Thyroid gland (tissue), 4 donors: ENCODE data around the gene NTMT2. TPM values are rescaled to one million over a fixed set of nuclear protein-coding genes. Genes with fewer than 3 reads are reported as not detected.

Source experiments
- DNase-seq, 2 donors: peaks; one replicate each; pipeline ENCODE4 v3.0.0-alpha.2; 2019
- H3K27ac ChIP-seq, 3 donors: fragments of 200-600 bp; sonication (generic); 1 replicate in 2 of 3; 2 replicates in 1 of 3; pipeline ENCODE4 v1.5.1; 2016 to 2019; ENCODE audit warnings: mild to moderate bottlenecking in 1 of 3, moderate library complexity in 1 of 3
- H3K27me3 ChIP-seq: fragments of 200-600 bp; sonication (generic); one replicate; pipeline ENCODE4 v1.5.1; 2019
- H3K36me3 ChIP-seq, 2 donors: fragments of 200-600 bp; sonication (generic); one replicate each; pipeline ENCODE4 v1.5.1; 2016 to 2019
- H3K4me1 ChIP-seq, 2 donors: fragments of 200-600 bp; sonication (generic); one replicate each; pipeline ENCODE4 v1.5.1; 2017 to 2019
- H3K4me3 ChIP-seq, 3 donors: fragments of 200-600 bp; sonication (generic); replicated peaks in 1 of 3; 1 replicate in 2 of 3; 2 replicates in 1 of 3; pipeline ENCODE4 v1.5.1; 2016; ENCODE audit warnings: mild to moderate bottlenecking in 1 of 3
- H3K9me3 ChIP-seq: fragments of 200-600 bp; sonication (generic); one replicate; pipeline ENCODE4 v1.5.1; 2017
- POLR2A ChIP-seq, 2 donors: fragments of 450-650 bp; IDR thresholded peaks; one replicate each; pipeline ENCODE4 v1.6.1; 2017; ENCODE audit warnings: antibody characterized with exemption in 2 of 2, mild to moderate bottlenecking in 2 of 2, moderate library complexity in 1 of 2
- WGBS, 2 donors: methylation state at CpG; one replicate each; pipeline ENCODE4 v1.1.5; 2017; 5-methylcytosine and 5-hydroxymethylcytosine counted together
- intact Hi-C: fragments of 100-400 bp; cut with DNase I; formaldehyde crosslinking; loops from one replicate; pipeline ENCODE4 v1.15.1; 2023
- total RNA-seq, 4 donors: library from RNA; depleted of rRNA; stranded (reverse); fragments of >200 nt; gene quantifications; one replicate each; pipeline ENCODE4 v1.2.3, GENCODE V29; 2016
- TF ChIP-seq, protein P1 (sequence below), 6 experiments: fragments of 200-600 bp in 3 of 6; fragments of 450-650 bp in 3 of 6; sonication (generic) in 3 of 6; IDR thresholded peaks; one replicate each; pipeline ENCODE4 v1.5.1; 2016 to 2019; ENCODE audit warnings: antibody characterized with exemption in 6 of 6, mild to moderate bottlenecking in 2 of 6, inconsistent platforms in 1 of 6, moderate library complexity in 1 of 6

Gene NTMT2
- total RNA-seq, 4 donors from 2014 or later, result not detected

DNA sequence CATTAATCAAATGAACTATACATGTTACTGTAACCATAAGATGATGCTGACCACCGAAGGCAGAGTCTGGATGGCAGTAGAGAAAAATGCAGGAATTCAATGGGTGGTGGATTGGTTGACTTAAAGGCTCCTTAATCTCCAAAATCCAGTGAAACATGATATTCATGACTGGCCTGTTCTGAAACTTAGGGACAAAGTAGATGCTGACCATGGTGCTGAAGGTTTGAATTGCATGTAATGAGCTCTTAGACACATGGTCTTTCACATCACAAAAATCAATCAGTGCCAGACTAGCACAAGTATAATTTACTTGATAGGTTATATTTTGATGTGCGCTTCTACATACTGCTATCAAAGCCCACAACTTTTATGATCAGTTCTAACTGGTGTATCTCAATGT is 30.9 kb upstream of the NTMT2 start:
- intact Hi-C loops, result no loop called here
- no peak for DNase-seq
- Histone ChIP-seq H3K27ac (no peak overlapping the region), H3K4me1 (no peaks in the 10 kb centered on the region), H3K9me3 (no peaks in the 10 kb centered on the region), H3K27me3 (no peaks in the 10 kb centered on the region), H3K36me3 (no peaks in the 10 kb centered on the region), H3K4me3 (no peak overlapping the region)
- 70 to 79% methylated on average over 2 of the region's 2 CpGs for WGBS, 2 donors
- TF ChIP-seq, protein P1, sequence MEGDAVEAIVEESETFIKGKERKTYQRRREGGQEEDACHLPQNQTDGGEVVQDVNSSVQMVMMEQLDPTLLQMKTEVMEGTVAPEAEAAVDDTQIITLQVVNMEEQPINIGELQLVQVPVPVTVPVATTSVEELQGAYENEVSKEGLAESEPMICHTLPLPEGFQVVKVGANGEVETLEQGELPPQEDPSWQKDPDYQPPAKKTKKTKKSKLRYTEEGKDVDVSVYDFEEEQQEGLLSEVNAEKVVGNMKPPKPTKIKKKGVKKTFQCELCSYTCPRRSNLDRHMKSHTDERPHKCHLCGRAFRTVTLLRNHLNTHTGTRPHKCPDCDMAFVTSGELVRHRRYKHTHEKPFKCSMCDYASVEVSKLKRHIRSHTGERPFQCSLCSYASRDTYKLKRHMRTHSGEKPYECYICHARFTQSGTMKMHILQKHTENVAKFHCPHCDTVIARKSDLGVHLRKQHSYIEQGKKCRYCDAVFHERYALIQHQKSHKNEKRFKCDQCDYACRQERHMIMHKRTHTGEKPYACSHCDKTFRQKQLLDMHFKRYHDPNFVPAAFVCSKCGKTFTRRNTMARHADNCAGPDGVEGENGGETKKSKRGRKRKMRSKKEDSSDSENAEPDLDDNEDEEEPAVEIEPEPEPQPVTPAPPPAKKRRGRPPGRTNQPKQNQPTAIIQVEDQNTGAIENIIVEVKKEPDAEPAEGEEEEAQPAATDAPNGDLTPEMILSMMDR (IDR thresholded peaks at IDR 0.05), result no peak
- no peak for TF ChIP-seq POLR2A (IDR thresholded peaks at IDR 0.05)

- TF ChIP-seq, protein P1 (IDR thresholded peaks at IDR 0.05), result no peak
- no peak for TF ChIP-seq POLR2A (IDR thresholded peaks at IDR 0.05)
- Histone ChIP-seq H3K4me1 (no peaks in the 10 kb centered on the region), H3K4me3 (no peak overlapping the region), H3K27me3 (no peaks in the 10 kb centered on the region), H3K9me3 (no peaks in the 10 kb centered on the region), H3K36me3 (no peaks in the 10 kb centered on the region), H3K27ac (no peak overlapping the region)
- 94 to 95% methylated on average over 6 of the region's 6 CpGs for WGBS, 2 donors
- no peak for DNase-seq
- intact Hi-C loops, result no loop called here
Measured at GRCh38 chr1:170122366-170122765, 23.4 kb upstream of the NTMT2 start.

- intact Hi-C loops, result no loop called here
- H3K4me1 ChIP-seq, result no peaks in the 10 kb centered on the region
- H3K27me3 ChIP-seq, result no peaks in the 10 kb centered on the region
- no peaks in the 10 kb centered on the region for H3K9me3 ChIP-seq
- no peak for TF ChIP-seq POLR2A (IDR thresholded peaks at IDR 0.05)
- TF ChIP-seq, protein P1 (IDR thresholded peaks at IDR 0.05), result no peak
- no peak for DNase-seq
- no peaks in the 10 kb centered on the region for H3K36me3 ChIP-seq
- no peak overlapping the region for H3K4me3 ChIP-seq
- no peak overlapping the region for H3K27ac ChIP-seq
Measured at GRCh38 chr1:170125269-170125668, 20.5 kb upstream of the NTMT2 start.

- WGBS, 2 donors, result 21 to 29% methylated on average over 4 of the region's 4 CpGs
- intact Hi-C loops, result no loop called here
- no peaks in the 10 kb centered on the region for H3K36me3 ChIP-seq
Measured at GRCh38 chr1:170126696-170127095, 19.1 kb upstream of the NTMT2 start.

DNA sequence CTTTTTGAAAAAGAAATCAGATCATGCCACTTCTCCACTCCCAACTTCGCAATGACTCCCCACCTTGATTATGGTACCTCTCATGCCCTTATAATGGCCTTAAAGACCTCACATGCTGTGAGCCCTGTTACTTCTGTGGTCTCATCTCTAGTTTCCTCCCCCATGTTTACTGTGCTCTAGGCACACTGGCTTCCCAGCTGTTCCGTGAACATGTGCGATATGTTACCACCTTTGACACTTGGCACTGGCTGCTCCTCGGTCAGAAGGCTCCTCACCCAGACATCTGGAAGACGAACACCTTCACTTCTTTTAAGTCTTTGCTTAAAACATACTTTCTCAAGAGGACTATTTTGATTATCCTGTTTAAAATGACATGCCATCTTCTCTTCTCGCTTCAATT is 14.3 kb upstream of the NTMT2 start:
- DNase-seq, result no peak
- H3K27ac ChIP-seq, result no peak overlapping the region
- H3K4me1 ChIP-seq, result no peaks in the 10 kb centered on the region
- WGBS, 2 donors, result 75 to 79% methylated on average over 6 of the region's 6 CpGs
- H3K36me3 ChIP-seq, result no peaks in the 10 kb centered on the region
- TF ChIP-seq, protein P1 (IDR thresholded peaks at IDR 0.05), result no peak
- H3K27me3 ChIP-seq, result no peaks in the 10 kb centered on the region
- no peaks in the 10 kb centered on the region for H3K9me3 ChIP-seq
- H3K4me3 ChIP-seq, result no peak overlapping the region
- intact Hi-C loops, result no loop called here

More at GRCh38 chr1:170126696-170127095, 19.1 kb upstream of the NTMT2 start:
- H3K27me3 ChIP-seq, result no peaks in the 10 kb centered on the region
- no peak for DNase-seq
- no peaks in the 10 kb centered on the region for H3K4me1 ChIP-seq
- TF ChIP-seq, protein P1 (IDR thresholded peaks at IDR 0.05), result no peak
- TF ChIP-seq POLR2A (IDR thresholded peaks at IDR 0.05), result no peak
- H3K9me3 ChIP-seq, result no peaks in the 10 kb centered on the region
- H3K4me3 ChIP-seq, result no peak overlapping the region
- H3K27ac ChIP-seq, result no peak overlapping the region
